Thoracic aorta endothelial cell (primary cell): ENCODE measurements around the gene FAM120AOS. TPM values are rescaled to one million over a fixed set of nuclear protein-coding genes. Genes with fewer than 3 reads are reported as not detected.

Experiments
- small RNA-seq: library from RNA; depleted of rRNA; stranded (forward); fragments of <200 nt; gene quantifications from one replicate; pipeline ENCODE3, GENCODE V24; 2012
- total RNA-seq: library from RNA; depleted of rRNA; stranded (reverse); fragments of >200 nt; gene quantifications from 2 replicates; pipeline ENCODE4 v1.2.3, GENCODE V29; 2012

FAM120AOS gene
- 44.9 and 45.3 TPM in 2 replicates for total RNA-seq

GRCh38 chr9:93453047-93453914, at the start of gene FAM120AOS:
FAM120AOS (minus strand) TSS chr9:93453581; CDS start chr9:93452709, 872 bp downstream.

DNA sequence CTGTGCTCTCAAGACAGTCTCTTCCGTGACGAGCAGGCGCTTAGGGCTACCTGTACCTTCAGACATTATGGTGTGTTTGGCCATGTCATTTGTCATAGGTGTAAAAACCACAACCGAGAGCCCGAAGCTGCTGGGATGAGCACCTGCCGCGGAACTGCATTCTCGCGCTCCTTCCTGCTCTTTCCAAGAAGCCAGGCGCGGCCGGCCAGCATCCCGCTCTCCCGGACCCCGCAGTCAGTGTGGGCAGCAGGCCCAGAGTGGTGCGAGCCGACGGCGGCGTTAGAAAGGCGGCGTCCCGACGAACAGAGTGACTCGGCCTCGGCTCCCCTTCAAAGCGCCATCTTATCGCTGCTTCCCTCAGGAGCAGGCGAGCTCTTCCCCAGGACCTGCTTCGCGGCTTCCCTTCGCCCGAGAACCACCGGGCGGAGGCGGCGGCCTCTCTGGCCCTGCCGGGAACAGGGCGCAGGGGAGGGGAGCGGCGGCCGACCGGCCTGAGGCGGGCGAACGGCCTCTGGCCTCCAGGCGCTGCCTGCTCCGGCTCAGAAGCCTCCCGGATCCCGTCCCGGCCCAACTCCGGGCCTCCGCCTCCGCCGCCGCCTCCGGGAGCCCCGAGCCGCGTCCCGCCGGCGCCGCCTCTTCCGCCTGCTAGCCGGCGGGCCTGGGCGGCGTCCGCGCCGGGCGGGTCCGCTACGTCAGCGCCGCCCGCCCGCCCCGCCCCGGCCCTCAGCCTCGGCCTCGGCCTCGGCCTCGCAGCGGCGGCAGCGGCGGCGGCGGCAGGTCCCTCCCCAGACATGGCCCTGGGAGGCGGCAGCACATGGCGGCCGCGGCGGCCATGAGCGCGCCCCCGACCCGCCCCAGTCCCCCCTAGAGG, 2.2 kb downstream of the FAM120AOS start, which contains the start of gene FAM120A:
FAM120A (plus strand) TSS at position 741 of the 871 bp plus-strand sequence. CDS start 231 bp downstream, outside the sequence.

Small RNA genes lying within 50 kb of the gene (small RNA-seq; reads per million reads assigned to genes)
- not detected for gene RF00019

Other genes with a start within 250 kb of the FAM120AOS start
- gene FAM120A, start 1.9 kb downstream of the FAM120AOS start, total RNA-seq = 166 and 193 TPM in 2 replicates
- gene PHF2, start 123.0 kb upstream of the FAM120AOS start, total RNA-seq = 13.6 and 16.8 TPM in 2 replicates